GDM1 (cell line): ENCODE results near the gene PDK4.
"Not testable (repeated sequence)": the region's sequence is repeated elsewhere in the genome, so short reads cannot be mapped to it uniquely, and the experiment has no call there.

Experiments
- DNase-seq: peaks from one replicate; lab custom pipeline; 2025; lab: John Stamatoyannopoulos, UW

PDK4 gene

GRCh38 chr7:95604811-95605210 is 8.5 kb upstream of the PDK4 start:
- not testable (repeated sequence) for DNase-seq

GRCh38 chr7:95604397-95604796 is 8.1 kb upstream of the PDK4 start:
- not testable (repeated sequence) for DNase-seq

GRCh38 chr7:95602421-95602820 is 6.1 kb upstream of the PDK4 start:
- no peak for DNase-seq

- no peak for DNase-seq
Observed at GRCh38 chr7:95601316-95601715, 5.0 kb upstream of the PDK4 start.

GRCh38 chr7:95599069-95599468 is 2.8 kb upstream of the PDK4 start:
- no peak for DNase-seq

GRCh38 chr7:95598511-95598910 is 2.2 kb upstream of the PDK4 start:
- DNase-seq: no peak

- DNase-seq: no peak
Observed at GRCh38 chr7:95595746-95596197, 544 bp downstream of the PDK4 start.

GRCh38 chr7:95594185-95594584 is 2.1 kb downstream of the PDK4 start:
- no peak for DNase-seq

- no peak for DNase-seq
Observed at GRCh38 chr7:95593343-95593742, 3.0 kb downstream of the PDK4 start.

GRCh38 chr7:95592570-95592969 is 3.7 kb downstream of the PDK4 start:
- DNase-seq: no peak

- no peak for DNase-seq
Observed at GRCh38 chr7:95590387-95591248, 5.7 kb downstream of the PDK4 start.

GRCh38 chr7:95589766-95590165 is 6.5 kb downstream of the PDK4 start:
- no peak for DNase-seq

GRCh38 chr7:95589031-95589430 is 7.3 kb downstream of the PDK4 start:
- DNase-seq: no peak

- no peak for DNase-seq
Observed at GRCh38 chr7:95586951-95587301, 9.4 kb downstream of the PDK4 start.

- DNase-seq: no peak
Observed at GRCh38 chr7:95585426-95585789, 10.9 kb downstream of the PDK4 start.

- DNase-seq: no peak
Observed at GRCh38 chr7:95584769-95585425, 11.4 kb downstream of the PDK4 start.

- DNase-seq: no peak
Observed at GRCh38 chr7:95583834-95584621, 12.3 kb downstream of the PDK4 start.

- DNase-seq: no peak
Observed at GRCh38 chr7:95582578-95583293, 13.6 kb downstream of the PDK4 start.

- no peak for DNase-seq
Observed at GRCh38 chr7:95581467-95581866, 14.8 kb downstream of the PDK4 start.

GRCh38 chr7:95579318-95579717 is 17.0 kb downstream of the PDK4 start:
- no peak for DNase-seq

GRCh38 chr7:95578299-95578855 is 17.9 kb downstream of the PDK4 start:
- no peak for DNase-seq

GRCh38 chr7:95577137-95577536 is 19.2 kb downstream of the PDK4 start:
- DNase-seq: no peak
